Astrocyte of the cerebellum (primary cell): ENCODE data around the gene CYFIP1.

Experiments
- DNase-seq: peaks from one replicate; pipeline ENCODE4 v3.0.0-alpha.2; 2011; ENCODE audit warnings: low read depth
- H3K4me3 ChIP-seq: 2 replicates; pipeline ENCODE4 v1.5.1; 2011; ENCODE audit warnings: mild to moderate bottlenecking, low read depth, low read length, moderate library complexity
- in situ Hi-C: cut with HindIII; loops from 2 replicates; pipeline ENCODE4 v1.10.0; 2017; ENCODE audit warnings: low sequenced_read_pairs
- TF ChIP-seq, protein P1 (sequence below): IDR thresholded peaks from 2 replicates; pipeline ENCODE4 v1.5.1; 2012; ENCODE audit warnings: low read length, low read depth, moderate library complexity, mild to moderate bottlenecking; ENCODE audit errors: missing control alignments

The CYFIP1 gene

DNA sequence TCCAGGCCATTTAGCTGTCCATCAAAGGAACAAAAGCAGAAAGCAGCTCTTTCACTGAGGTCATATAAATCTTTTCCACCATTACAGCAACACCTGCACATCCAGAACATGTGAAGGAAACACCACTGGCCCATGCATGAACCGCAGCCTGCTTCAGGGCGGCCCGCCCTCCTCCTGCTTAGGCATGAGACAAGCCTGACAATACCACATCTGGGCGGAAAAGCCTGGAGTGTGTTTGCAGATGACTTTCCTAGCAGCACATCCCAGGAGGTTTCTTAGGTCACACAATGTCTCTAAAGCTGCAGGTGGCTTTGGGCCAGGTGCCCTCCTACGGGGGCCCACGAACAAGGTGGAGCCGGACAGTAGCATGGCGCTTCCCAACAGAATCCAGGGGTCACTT, 19.6 kb downstream of the CYFIP1 start:
- TF ChIP-seq, protein P1, sequence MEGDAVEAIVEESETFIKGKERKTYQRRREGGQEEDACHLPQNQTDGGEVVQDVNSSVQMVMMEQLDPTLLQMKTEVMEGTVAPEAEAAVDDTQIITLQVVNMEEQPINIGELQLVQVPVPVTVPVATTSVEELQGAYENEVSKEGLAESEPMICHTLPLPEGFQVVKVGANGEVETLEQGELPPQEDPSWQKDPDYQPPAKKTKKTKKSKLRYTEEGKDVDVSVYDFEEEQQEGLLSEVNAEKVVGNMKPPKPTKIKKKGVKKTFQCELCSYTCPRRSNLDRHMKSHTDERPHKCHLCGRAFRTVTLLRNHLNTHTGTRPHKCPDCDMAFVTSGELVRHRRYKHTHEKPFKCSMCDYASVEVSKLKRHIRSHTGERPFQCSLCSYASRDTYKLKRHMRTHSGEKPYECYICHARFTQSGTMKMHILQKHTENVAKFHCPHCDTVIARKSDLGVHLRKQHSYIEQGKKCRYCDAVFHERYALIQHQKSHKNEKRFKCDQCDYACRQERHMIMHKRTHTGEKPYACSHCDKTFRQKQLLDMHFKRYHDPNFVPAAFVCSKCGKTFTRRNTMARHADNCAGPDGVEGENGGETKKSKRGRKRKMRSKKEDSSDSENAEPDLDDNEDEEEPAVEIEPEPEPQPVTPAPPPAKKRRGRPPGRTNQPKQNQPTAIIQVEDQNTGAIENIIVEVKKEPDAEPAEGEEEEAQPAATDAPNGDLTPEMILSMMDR, result no peak
- H3K4me3 ChIP-seq, result no peak overlapping the region
- in situ Hi-C loops, result no loop called here
- no peak for DNase-seq

DNA sequence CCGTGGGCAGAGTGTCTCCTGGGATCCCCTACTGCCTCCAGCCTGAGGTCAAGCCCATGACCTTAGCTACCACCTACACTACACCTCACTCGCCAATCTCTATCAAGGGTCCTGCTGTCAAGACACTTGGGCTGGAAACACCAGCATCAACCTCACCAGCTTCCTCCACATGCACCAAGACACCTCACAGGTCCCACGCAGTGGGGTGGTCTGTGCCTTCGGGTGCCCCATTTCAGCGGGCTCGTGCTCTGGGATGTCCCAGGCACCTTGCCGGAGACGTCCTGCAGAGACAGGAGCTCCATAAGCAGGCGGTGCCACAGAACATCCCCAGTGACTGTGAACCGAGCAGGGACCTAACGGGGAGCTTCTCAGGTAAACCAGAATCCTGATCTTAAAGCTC, 20.0 kb downstream of the CYFIP1 start:
- in situ Hi-C loops, result no loop called here
- DNase-seq, result no peak
- H3K4me3 ChIP-seq, result no peak overlapping the region
- TF ChIP-seq, protein P1, result no peak

DNA sequence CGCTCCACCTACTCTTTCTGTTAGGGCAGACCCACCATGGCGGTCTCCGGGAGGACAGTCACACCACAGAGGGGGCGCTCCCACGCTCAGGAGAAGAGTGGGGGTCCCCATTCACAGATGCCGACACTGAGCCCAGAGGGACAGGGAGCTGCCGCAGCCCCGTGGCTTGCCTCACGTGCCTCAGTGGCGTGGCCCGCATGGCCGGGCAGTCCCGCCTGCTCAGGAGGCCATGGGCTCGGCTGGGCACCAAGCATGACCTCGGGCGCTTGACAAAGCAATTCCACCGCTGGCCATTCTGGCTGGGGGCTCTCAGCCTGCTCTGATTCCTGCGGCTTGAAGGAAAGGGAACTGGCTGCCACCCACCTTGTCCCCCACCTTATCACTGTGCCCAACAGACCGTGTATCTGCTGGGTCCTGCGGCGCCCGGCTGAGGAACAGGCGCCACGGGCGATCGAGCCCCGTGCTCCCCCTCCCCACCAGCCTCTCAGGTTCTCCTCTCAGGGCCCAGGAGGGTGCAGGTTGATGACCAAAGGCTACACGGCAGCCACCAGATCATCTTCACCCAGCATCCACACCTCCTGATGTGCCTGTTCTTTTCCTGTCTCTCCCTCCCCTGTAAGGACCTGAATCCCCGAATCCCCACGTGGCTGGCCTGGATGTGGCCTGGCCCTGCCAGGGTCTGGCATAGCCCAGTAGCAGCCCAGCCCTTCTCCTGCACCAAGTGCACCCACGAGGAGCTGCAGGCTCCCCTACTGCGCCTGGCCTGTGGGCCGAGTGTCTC, 20.7 kb downstream of the CYFIP1 start:
- H3K4me3 ChIP-seq, result no peak overlapping the region
- in situ Hi-C loops, result no loop called here
- DNase-seq, result no peak
- TF ChIP-seq, protein P1, result no peak

DNA sequence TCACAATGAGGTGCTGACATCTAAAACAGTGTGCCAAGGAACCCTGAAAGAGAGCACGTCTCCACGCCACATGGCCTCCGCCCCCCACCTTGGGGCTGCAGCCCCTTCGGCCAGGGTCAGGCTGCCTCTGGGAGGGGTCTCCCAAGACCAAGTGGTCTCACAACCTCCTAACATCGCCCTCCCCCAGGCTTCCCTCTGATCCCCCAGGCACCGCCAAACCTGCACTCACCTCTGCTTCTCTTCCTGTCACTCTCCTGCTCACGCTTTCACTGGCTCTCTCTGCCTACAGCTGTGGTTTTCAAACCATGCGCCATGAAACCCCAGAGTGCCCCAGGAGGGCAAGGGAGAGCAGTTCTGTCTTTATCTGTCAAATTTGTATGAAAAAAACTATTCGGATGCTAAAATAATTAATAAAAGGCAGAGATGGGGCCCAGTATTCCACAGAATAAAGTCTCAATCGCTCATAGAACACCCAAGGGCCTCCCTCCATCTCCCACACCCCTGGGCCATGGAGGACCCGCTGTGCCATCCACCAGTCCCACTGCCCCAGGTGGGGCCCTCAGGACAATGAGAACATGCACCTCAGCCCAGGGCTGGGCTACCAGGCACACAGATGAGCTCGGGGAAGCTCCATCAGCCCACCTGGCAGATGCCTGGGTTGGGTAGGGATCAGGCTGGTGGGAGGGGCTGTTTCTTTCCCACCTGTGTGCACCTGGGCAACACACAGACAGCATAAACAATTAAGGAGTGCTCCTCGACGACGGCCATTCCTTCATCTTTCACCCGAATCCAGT, 21.5 kb downstream of the CYFIP1 start:
- in situ Hi-C loops, result no loop called here
- H3K4me3 ChIP-seq, result no peak overlapping the region
- no peak for DNase-seq
- TF ChIP-seq, protein P1, result no peak

DNA sequence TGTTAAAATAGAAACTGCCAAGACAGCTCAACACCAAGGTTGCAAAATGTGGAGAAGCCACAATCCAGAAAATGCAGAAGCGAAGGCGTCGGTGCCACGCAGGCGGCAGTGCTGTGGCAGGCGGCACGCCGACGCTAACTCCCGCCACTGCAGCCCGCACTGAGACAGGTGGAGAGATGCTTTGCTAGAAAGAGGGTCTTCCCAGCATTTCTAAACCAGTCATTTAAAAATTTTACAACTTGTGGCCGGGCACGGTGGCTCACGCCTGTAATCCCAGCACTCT, 23.2 kb downstream of the CYFIP1 start:
- no peak overlapping the region for H3K4me3 ChIP-seq
- in situ Hi-C loops, result no loop called here
- no peak for DNase-seq
- TF ChIP-seq, protein P1, result no peak

DNA sequence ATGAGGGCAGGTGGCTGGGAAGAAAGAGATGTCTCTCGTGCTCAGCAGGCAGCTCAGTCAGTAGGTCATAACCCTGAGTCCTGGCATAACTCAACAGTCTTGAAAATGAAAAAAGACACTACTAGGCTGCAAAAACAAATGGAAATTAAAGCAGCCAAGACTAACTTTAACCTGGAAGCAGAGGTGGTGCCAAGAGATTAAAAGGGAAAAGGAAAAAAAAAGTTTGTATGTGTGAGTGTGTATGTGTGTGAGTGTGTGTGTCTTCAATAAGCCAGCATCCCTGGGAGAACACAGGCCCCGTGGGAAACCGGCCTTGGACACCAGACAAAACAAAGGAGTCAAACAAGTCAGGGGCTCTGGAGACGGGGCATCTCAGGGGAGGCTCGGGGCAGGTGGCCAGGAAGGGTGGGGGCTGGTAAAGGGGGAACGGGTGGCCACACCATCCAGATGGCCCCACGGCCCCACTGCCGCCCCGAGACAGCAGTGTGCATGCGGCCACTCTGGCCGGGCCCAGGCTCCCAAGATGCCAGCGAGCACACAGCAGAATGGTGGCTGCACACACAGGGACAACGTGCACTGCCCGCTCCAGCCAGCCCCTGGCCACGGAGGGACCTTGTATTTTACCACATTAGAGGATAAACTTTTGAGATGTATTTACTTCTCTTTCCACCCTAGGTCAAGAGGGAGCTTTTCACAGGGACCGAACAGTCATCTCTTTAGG, 23.8 kb downstream of the CYFIP1 start:
- no peak for DNase-seq
- TF ChIP-seq, protein P1, result no peak
- H3K4me3 ChIP-seq, result no peak overlapping the region
- in situ Hi-C loops, result no loop called here
